Stimulated activated CD8-positive, alpha-beta memory T cell treated with anti-CD3 and anti-CD28 coated beads, Interleukin-4, amount 100 ng/mL, for 4 hours (primary cell): ENCODE results near the gene LY86.
"Not testable (repeated sequence)": the region's sequence is repeated elsewhere in the genome, so short reads cannot be mapped to it uniquely, and the experiment has no call there.

Experiments
- DNase-seq, 2 donors: peaks; one replicate each; pipeline ENCODE4 v3.0.0-alpha.2; 2020; ENCODE audit warnings: low read depth in 2 of 2, low spot score in 1 of 2

Gene LY86

GRCh38 chr6:6652932-6653331, 64.4 kb downstream of the LY86 start:
- no peak for DNase-seq

DNA sequence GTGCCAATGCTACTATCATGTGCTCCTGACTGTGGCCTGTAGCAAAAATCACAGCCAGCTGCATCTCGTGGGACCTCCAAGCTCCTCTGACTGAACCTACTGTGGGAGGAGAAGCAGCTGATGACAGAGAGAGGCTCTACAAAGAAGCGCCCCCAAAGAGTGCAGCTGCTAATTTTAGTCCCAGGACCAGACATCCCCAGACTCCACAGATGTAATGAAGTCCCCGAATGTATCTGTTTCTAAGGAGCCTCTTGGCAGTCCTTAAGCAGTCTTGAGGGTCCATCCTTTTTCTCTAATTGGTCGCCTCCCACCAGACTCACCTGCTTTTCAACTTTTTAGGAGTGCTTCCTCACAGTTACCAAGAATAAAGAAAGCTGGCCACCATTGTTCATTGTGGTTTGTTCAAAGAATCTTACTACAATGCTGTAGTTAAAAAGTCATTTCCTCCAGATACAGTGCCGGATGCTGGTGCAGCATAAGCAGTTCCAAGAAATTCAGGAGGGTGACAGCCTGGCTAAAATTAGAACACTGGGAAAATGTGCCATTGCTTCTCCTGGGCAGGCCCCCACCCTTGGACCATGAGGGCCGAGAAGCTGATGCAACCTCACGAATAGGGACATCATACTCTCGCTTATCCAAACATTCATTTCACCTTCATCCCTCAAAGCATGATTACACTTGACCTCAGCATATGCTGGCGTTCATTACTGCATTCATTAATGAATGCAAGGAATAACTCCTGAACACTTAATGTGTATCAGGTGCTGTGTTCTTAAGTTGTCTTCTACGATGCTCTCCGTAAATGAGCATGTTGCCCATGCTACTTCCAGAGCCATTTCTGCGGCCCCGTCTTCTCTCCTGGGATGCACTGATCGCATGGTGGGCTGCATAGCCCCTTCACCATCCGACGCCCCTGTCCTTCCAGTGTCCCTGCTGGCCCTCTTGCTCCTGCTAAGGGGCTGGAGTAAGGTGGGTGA, 66.4 kb downstream of the LY86 start:
- DNase-seq, result peak in 1 of 2 donors; percentile 14

DNA sequence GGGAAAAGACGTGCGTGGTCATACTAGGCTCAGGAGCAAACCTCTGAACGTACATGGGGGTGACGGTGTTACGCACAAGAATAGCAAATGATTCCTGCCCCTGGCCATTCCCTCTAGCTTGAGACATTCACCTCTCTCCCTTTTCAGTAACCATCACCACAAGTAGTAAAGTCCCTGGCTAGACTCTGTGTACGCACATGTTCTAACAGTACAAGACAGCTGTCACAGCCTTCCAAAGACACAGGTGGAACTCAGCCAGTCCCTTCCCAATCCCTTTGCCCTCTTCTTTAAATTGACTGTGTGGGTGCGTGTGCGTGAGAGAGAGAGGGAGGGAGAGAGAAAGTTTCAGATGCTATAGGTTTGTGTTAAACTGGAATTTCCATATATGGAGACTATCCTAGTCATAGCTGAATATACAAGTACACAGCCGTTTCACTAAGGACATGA, 67.3 kb downstream of the LY86 start:
- no peak for DNase-seq

GRCh38 chr6:6656287-6656686, 67.8 kb downstream of the LY86 start:
- DNase-seq, result no peak

GRCh38 chr6:6657085-6657819, 68.7 kb downstream of the LY86 start:
- no peak for DNase-seq

GRCh38 chr6:6657820-6658217, 69.3 kb downstream of the LY86 start:
- DNase-seq, result no peak

- no peak for DNase-seq
Measured at GRCh38 chr6:6659600-6660327, 71.2 kb downstream of the LY86 start.

DNA sequence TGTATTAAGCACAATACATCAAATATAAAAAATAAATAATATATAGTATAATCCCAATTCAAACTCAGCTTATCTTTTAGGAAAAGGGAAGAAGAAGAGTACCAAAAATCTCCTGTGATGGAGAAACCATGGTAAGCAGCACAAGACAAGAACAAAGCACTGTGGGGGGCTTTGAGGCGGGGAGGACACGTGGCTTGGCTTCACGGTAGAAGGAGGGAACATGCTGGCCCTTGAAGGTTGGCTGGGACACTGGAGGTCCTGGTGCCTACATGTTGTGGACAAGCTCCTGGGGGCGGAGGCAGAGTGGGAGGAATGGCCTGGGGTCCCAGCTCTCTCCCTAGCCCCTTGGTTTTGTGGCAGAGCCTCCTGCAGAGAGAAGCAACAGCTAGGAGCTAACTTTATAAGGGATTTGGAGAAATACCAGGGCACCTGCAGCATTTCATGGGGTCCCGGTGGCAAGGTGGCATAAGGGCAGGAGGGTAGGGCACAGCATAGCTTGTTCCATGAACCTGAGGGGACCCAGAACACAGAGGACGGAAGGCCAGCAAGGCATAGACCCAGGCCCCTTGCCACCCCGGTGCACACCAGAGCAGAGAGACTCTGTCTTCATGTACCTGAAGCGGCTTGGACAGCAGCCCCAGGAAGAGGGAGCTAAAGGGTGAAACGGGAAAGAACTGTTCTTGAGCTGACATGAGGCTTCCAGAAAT, 72.0 kb downstream of the LY86 start:
- no peak for DNase-seq

- no peak for DNase-seq
Measured at GRCh38 chr6:6661191-6661590, 72.7 kb downstream of the LY86 start.

GRCh38 chr6:6661684-6662083, 73.2 kb downstream of the LY86 start:
- DNase-seq, result no peak

GRCh38 chr6:6663421-6664135, 75.1 kb downstream of the LY86 start:
- DNase-seq, result no peak

DNA sequence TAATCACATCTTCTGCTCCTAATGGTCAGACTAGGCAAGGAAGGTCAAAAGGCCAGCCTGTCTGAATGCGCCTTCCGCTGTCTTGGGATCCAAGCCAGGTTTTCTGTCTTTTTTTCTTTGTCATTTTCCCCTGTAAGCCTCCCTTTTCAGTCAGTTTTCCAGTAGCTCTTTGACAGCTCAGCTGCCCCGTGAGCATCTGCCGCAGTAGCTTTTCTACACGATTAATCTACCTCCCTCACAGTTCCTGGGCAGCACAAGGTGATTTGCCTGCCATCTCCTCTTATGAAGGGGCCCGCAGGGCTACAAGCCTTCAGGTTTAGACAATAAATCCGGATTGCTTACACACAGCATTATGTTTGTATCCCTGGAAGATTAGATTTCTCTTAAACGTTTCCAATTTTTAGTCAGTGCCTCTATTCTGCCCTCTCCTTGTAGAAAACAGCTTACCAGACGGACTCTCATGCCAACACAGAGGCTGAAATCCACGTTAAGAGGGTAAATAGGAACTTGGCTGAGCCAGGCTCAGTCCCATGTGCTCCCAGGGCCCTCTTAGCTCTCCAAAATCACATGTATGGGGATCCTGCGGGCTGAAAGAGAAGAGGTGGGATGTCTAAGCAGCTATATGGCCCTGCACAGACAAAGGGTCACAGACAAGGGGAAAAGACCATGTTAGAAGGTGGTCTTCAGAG, 77.2 kb downstream of the LY86 start:
- DNase-seq, result no peak

GRCh38 chr6:6670150-6670549, 81.6 kb downstream of the LY86 start:
- DNase-seq, result not testable (repeated sequence)

DNA sequence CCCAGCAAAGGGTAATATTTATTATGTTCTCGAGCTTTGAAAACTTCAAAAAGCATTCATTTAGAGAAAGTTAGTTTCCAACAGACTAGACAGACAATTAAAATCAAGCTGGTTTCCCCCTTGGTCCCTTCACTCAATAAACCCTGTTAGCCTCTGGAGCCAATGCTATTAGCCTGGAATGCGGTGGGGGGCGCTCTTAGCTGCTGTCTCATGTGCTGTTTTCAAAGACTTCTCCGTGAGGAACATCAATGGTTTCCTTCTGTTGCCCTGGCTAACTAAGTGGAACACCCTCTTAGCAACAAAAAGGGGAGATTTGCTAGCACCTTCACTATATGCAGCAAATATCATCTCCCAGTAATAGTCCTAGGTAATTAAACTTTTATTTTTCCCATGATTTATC, 86.4 kb downstream of the LY86 start:
- DNase-seq, result no peak

GRCh38 chr6:6676910-6677441, 88.5 kb downstream of the LY86 start:
- peak; percentile 46 to 76 for DNase-seq

DNA sequence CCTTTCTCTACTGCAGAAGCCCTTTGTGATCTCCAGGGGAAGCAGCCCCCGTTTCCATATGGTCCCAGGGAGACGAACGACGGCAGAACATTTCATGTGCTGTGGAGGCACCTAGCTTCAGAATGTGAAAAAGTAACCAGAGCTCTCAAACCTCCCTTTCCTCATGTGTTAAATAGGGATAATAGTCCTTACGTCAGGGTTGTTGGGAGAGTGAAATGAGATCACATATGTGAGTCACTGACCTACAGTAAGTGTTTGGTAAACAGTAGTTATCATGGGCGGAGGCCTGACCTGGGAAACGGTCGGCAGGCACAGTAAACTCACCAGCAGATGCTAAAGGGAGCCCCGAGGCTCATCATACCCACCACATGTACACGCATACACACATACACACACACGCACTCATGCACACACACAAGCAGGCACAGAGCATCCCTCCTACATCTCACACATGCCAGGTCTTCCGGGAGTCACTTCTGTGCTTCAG, 89.7 kb downstream of the LY86 start:
- DNase-seq, result no peak

DNA sequence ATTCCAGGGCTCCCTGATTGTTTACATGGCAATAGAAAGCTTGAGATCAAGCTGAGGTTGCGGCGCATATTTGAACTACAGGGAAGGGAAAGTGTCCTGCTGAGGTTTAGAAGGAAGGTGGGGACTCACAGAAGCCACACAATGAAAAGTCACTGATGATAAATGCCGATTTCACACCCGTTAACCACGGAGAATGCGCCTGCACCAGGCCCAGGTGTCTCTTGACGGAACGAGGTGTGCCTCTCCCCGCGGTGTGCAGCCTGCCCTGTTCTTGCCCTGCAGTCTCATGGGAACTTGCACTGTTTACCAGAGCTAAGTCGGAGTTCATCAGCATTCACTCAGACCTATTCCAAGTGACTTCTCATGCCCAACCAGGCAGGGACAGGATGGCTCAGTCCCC, 90.3 kb downstream of the LY86 start:
- DNase-seq, result no peak

DNA sequence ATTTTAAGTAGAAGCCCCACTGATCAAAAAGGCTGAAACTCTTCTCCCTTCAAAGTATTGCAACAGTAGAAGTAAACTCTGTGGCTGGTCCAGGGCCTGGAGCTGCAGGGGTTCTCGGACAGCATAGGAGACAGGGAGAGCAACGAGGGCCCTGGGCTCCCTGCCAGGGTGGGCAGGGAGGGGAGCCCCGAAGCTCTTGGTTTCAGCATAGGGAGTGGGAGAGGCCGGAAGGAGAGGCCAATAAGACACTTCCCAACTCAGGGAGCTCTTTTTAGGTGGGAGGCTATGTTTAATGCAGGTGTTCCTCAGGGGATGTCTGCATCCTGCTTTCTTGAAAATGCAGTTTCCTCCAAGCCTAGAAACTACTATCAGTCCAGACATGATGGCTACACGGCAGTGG, 91.1 kb downstream of the LY86 start:
- no peak for DNase-seq

DNA sequence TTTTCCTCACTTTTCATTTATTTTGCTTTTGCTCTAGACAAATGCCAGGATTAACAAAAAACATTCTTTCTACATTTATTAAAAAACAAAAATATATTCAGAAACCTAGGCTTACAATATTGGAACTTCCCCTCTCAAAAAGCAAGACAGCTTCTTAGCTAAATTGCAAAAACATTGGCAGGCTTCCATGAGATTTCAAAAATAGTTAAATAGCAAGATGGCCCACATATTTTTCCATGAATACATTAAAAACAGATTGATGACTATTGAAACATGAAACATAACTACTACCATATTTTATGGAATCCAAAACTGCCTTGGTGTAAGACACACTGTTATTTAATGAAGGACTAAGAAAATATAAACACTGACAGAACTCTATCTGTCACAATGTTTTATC, 92.0 kb downstream of the LY86 start:
- no peak for DNase-seq
